Mucosa of stomach (tissue), 1 donor: ENCODE results near the gene GMEB2.

Experiments
- H3K27me3 ChIP-seq: one replicate; pipeline ENCODE4 v1.7.0; 2013; ENCODE audit warnings: mild to moderate bottlenecking, low read length; ENCODE audit not compliant: control insufficient read depth, insufficient read depth
- H3K36me3 ChIP-seq: one replicate; pipeline ENCODE4 v1.7.0; 2013; ENCODE audit warnings: low read length; ENCODE audit not compliant: control insufficient read depth, insufficient read depth
- H3K4me1 ChIP-seq: one replicate; pipeline ENCODE4 v1.7.0; 2013; ENCODE audit warnings: mild to moderate bottlenecking, low read length; ENCODE audit not compliant: control insufficient read depth, insufficient read depth
- H3K4me3 ChIP-seq: one replicate; pipeline ENCODE4 v1.7.0; 2013; ENCODE audit warnings: low read length
- H3K9ac ChIP-seq: one replicate; pipeline ENCODE4 v1.7.0; 2013; ENCODE audit warnings: mild to moderate bottlenecking, low read length, moderate library complexity
- H3K9me3 ChIP-seq: one replicate; pipeline ENCODE4 v1.7.0; 2013; ENCODE audit warnings: mild to moderate bottlenecking, low read length, moderate library complexity; ENCODE audit not compliant: control insufficient read depth
- donor health status: Pancreatic carcinoma.

Gene GMEB2

DNA sequence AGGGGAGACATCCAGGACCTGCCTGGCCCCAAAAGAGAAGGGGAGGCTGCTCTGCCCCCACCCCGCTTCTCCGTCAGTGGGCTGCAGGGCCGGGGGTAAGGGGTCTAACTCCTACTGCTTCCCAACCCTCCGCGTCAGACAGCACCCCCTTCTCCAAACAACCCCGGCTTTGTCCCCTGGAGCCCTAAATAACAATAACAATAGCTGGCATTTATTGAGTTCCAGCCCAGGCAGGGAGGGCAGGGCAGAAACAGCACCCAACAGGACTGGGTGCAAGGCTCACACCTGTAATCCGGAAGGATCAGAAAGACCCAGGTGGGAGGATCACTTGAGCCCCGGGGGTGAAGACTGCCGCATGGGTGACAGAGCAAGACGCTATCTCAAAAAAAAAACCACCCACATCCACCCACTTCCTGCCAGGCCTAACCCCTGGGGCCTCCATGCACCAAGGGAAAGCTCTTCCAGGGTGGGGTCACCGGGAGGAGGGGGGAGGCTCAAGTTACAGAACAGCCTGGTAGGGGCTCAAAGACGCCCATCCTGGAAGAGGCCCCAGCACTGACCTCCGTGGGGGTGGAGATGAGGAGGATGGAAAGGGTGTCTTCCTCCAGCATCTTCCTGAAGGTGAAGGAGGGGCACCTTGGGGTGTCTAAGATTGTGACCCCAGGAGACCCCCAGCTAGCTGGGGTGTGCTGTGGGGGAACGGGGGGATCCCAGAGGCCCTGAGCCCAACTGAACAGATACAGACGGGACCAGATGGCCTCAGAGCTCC lies 74.2 kb downstream of the GMEB2 start:
- H3K9ac ChIP-seq: no peak overlapping the region
- peaks cover 24% of the 10 kb centered on the region for H3K27me3 ChIP-seq
- no peaks in the 10 kb centered on the region for H3K9me3 ChIP-seq
- H3K36me3 ChIP-seq: no peaks in the 10 kb centered on the region
- peaks cover 24% of the 10 kb centered on the region for H3K4me1 ChIP-seq
- no peak overlapping the region for H3K4me3 ChIP-seq

GRCh38 chr20:63551068-63551467 lies 75.8 kb downstream of the GMEB2 start:
- Histone ChIP-seq H3K9me3 (no peaks in the 10 kb centered on the region), H3K36me3 (no peaks in the 10 kb centered on the region), H3K9ac (no peak overlapping the region), H3K4me1 (peaks cover 26% of the 10 kb centered on the region), H3K27me3 (peaks cover 38% of the 10 kb centered on the region), H3K4me3 (no peak overlapping the region)

GRCh38 chr20:63549679-63550282 lies 77.1 kb downstream of the GMEB2 start:
- Histone ChIP-seq H3K27me3 (peaks cover 42% of the 10 kb centered on the region), H3K9ac (no peak overlapping the region), H3K4me3 (no peak overlapping the region), H3K36me3 (no peaks in the 10 kb centered on the region), H3K4me1 (peaks cover 37% of the 10 kb centered on the region), H3K9me3 (no peaks in the 10 kb centered on the region)

DNA sequence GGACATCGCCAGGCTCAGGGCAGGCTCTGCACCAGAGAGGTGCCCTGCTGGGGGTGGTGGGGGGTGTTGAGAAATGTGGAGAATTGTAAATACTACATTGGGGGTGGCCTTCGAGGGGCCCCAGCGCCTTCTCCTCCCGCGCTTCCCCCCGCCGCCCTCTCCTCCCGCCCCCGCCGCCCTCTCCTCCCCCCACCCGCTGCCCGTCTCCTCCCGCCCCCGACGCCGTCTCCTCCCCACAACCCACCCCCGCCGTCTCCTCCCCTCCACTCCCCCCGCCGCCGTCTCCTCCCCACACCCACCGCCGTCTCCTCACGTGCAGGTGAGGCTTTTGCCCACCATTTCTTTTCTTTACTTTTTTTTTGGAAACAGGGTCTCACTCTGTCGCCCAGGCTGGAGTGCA lies 77.9 kb downstream of the GMEB2 start:
- H3K9ac ChIP-seq: no peak overlapping the region
- H3K27me3 ChIP-seq: peaks cover 42% of the 10 kb centered on the region
- H3K4me1 ChIP-seq: peaks cover 34% of the 10 kb centered on the region
- H3K4me3 ChIP-seq: no peak overlapping the region
- H3K36me3 ChIP-seq: no peaks in the 10 kb centered on the region
- H3K9me3 ChIP-seq: no peaks in the 10 kb centered on the region

DNA sequence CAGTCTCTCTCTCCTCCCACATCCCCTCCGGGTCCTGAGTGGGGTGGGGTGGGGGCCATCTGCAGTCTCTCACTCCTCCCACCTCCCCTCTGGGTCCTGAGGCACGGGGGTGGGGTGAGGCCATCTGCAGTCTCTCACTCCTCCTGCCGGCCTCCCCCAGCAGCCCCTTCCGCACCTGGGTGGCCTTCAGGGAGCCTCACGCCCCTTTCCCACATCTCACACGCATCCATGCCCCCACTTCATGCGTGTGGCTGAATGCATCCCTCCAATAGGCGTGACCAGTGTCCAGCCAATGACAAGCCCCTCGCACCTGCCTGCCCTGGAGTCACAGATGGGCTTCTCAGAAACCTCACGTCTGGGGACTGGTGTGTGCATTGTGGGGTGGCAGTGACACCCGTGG lies 78.4 kb downstream of the GMEB2 start:
- H3K9ac ChIP-seq: no peak overlapping the region
- peaks cover 30% of the 10 kb centered on the region for H3K4me1 ChIP-seq
- H3K9me3 ChIP-seq: no peaks in the 10 kb centered on the region
- peaks cover 42% of the 10 kb centered on the region for H3K27me3 ChIP-seq
- H3K36me3 ChIP-seq: no peaks in the 10 kb centered on the region
- H3K4me3 ChIP-seq: no peak overlapping the region

DNA sequence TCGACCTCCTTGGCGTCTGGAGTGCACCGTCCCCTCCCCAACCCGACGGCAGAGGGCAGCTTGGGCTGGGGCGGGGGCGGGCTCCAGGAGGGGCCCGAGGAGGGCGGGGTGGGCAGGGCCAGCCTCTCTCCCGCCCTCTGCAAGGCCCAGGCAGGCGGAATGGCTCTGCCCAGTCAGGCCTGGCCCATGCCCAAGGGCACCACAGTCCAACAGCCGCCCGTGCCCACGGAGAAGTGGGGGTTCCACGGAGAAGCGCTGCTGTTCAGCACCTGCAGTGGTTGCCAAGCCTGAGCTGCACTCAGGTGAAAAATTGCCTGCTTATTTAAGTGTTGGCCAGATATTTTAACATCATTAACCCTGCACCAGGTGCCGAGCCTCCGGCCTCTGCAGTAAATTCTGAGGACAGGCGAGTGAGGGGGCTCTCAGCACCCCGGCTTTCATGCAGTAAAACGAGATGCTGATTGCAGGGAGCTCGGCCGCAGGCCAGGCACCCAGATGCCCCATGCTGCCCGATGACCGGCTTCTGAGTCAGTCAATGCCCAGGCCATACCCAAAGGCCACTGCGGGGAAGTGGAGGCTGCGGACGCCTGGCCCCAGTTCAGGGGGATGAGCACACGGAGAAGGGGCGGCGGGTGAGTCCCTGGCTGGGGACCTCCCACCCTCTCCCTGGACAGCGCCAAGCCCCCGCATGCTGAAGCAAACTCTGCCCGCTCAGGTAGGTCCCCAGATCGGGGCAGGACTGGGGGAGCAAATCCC lies 79.0 kb downstream of the GMEB2 start, which contains the start of gene SRMS:
SRMS (minus strand) TSS at position 25 of the 756 bp plus-strand sequence. CDS start 286 bp downstream, outside the sequence.
- peaks cover 42% of the 10 kb centered on the region for H3K27me3 ChIP-seq
- peaks cover 25% of the 10 kb centered on the region for H3K4me1 ChIP-seq
- no peak within 1 kb of the TSS for H3K9ac ChIP-seq
- no peaks in the 10 kb centered on the region for H3K36me3 ChIP-seq
- no peak within 1 kb of the TSS for H3K4me3 ChIP-seq
- H3K9me3 ChIP-seq: no peaks in the 10 kb centered on the region

GRCh38 chr20:63546956-63547724 lies 79.8 kb downstream of the GMEB2 start:
- H3K27me3 ChIP-seq: peaks cover 42% of the 10 kb centered on the region
- H3K36me3 ChIP-seq: no peaks in the 10 kb centered on the region
- H3K4me1 ChIP-seq: peaks cover 22% of the 10 kb centered on the region
- H3K9ac ChIP-seq: no peak overlapping the region
- no peaks in the 10 kb centered on the region for H3K9me3 ChIP-seq
- no peak overlapping the region for H3K4me3 ChIP-seq

DNA sequence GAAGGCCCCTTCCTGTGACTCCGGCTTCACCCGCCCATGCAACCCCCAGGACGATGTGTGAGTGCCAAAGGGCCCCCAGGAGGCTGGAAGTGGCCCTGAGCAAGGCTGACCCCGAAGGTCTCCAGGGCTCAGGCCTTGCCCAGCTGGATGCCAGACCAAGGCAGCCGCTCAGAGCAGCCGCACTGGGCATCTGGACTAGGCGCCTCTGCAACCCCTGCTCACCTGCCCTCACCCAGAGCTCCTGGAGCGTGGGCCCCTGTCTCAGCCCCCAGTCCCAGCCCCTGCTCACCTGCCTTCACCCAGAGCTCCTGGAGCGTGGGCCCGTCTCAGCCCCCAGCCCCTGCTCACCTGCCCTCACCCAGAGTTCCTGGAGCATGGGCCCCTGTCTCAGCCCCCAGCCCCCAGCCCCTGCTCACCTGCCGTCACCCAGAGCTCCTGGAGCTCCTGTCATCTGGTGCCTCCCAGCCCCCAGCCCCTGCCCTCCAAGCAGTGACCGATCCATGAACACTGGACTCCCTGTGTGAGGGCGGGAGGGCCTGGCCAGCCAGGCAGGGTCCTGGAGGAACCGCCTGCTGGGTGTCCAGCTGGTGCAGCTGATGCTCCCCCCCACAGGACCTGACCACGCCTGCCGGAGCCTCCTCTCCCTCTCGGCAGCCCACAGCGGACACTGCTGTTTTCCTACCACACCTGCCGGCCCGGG lies 80.5 kb downstream of the GMEB2 start:
- H3K4me3 ChIP-seq: no peak overlapping the region
- no peak overlapping the region for H3K9ac ChIP-seq
- H3K9me3 ChIP-seq: no peaks in the 10 kb centered on the region
- no peaks in the 10 kb centered on the region for H3K36me3 ChIP-seq
- peaks cover 42% of the 10 kb centered on the region for H3K27me3 ChIP-seq
- peaks cover 22% of the 10 kb centered on the region for H3K4me1 ChIP-seq

- H3K4me1 ChIP-seq: peaks cover 22% of the 10 kb centered on the region
- H3K36me3 ChIP-seq: no peaks in the 10 kb centered on the region
- H3K9ac ChIP-seq: no peak overlapping the region
- no peak overlapping the region for H3K4me3 ChIP-seq
- peaks cover 38% of the 10 kb centered on the region for H3K27me3 ChIP-seq
- H3K9me3 ChIP-seq: no peaks in the 10 kb centered on the region
These were observed 81.1 kb downstream of the GMEB2 start for GRCh38 chr20:63545814-63546213.

DNA sequence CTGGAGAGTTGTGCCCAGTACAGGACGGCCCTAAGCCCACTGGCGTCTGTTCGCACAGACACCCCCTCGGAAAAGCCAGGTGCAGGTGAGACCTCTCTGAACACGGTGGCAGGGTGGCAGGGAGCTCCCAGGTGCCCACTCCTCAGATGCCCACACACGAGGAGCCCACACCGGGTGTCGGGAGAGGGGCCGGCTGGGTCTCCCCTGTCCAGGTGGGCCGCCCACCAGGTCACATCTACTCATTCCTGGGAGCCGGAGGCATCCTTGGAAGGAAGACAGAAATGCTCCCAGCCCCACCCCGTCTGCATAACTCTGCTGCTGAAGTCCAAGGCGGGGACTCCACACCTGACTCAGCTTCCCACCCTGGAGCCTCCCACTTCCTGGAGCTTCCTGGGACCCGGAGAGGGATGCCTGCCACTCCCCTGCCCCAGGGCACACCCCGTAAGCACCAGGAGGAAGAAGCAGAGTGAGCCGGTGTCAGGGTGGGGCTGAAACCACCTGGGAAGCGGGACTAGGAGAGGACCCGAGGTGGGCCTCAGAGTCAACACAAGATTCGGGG lies 81.9 kb downstream of the GMEB2 start:
- Histone ChIP-seq H3K36me3 (no peaks in the 10 kb centered on the region), H3K4me3 (no peak overlapping the region), H3K4me1 (peaks cover 22% of the 10 kb centered on the region), H3K9me3 (no peaks in the 10 kb centered on the region), H3K9ac (no peak overlapping the region), H3K27me3 (peaks cover 37% of the 10 kb centered on the region)
